Keratinocyte (primary cell): ENCODE data around the gene HDGFL2. TPM values are rescaled to one million over a fixed set of nuclear protein-coding genes. Genes with fewer than 3 reads are reported as not detected.

Source experiments
- DNase-seq: peaks from one replicate; pipeline ENCODE4 v3.0.0-alpha.2; 2011; ENCODE audit warnings: low read depth, missing footprints, low spot score
- FAIRE-seq: peaks from 2 replicates; lab custom pipeline; 2011; peaks lifted over from hg19 to GRCh38; lab: Jason Lieb, UNC
- H2AFZ ChIP-seq: 2 replicates; pipeline ENCODE4 v1.6.0; 2012; ENCODE audit warnings: low read length, control low read depth, inconsistent platforms; ENCODE audit not compliant: control insufficient read depth
- H3K27ac ChIP-seq: 2 replicates; pipeline ENCODE4 v1.5.1; 2011; ENCODE audit warnings: low read length; ENCODE audit not compliant: control insufficient read depth, insufficient read depth
- H3K27me3 ChIP-seq: 3 replicates; pipeline ENCODE4 v1.6.0; 2011; ENCODE audit warnings: low read length; ENCODE audit not compliant: control insufficient read depth, insufficient read depth; ENCODE audit errors: extremely low read depth
- H3K36me3 ChIP-seq, 2 experiments: 2 replicates in 1 of 2; 3 replicates in 1 of 2; pipeline ENCODE4 v1.5.1; 2011; ENCODE audit warnings: low read length in 2 of 2, mild to moderate bottlenecking in 1 of 2; ENCODE audit not compliant: control insufficient read depth in 2 of 2, insufficient read depth in 2 of 2; ENCODE audit errors: extremely low read depth in 1 of 2
- H3K4me1 ChIP-seq: 3 replicates; pipeline ENCODE4 v1.5.1; 2011; ENCODE audit warnings: low read length; ENCODE audit not compliant: control insufficient read depth, insufficient read depth; ENCODE audit errors: extremely low read depth
- H3K4me2 ChIP-seq: 3 replicates; pipeline ENCODE4 v1.6.0; 2011; ENCODE audit warnings: low read depth, low read length; ENCODE audit not compliant: control insufficient read depth, insufficient read depth; ENCODE audit errors: extremely low read depth
- H3K4me3 ChIP-seq, 3 experiments: fragments of 200-600 bp in 1 of 3; sonication (generic) in 1 of 3; 2 replicates in 2 of 3; 3 replicates in 1 of 3; pipeline ENCODE4 v1.5.1; 2011 to 2016; ENCODE audit warnings: low read length in 3 of 3, mild to moderate bottlenecking in 3 of 3, control low read depth in 2 of 3, inconsistent platforms in 1 of 3, low read depth in 1 of 3, mixed read lengths in 1 of 3, mixed run types in 1 of 3, moderate library complexity in 1 of 3; ENCODE audit not compliant: control insufficient read depth in 2 of 3, insufficient read depth in 2 of 3; ENCODE audit errors: extremely low read depth in 1 of 3
- H3K79me2 ChIP-seq: 2 replicates; pipeline ENCODE4 v1.6.0; 2012; ENCODE audit warnings: low read length; ENCODE audit not compliant: control insufficient read depth, insufficient read depth
- H3K9ac ChIP-seq: 3 replicates; pipeline ENCODE4 v1.6.0; 2011; ENCODE audit warnings: low read length; ENCODE audit not compliant: control insufficient read depth, insufficient read depth; ENCODE audit errors: extremely low read depth
- H3K9me1 ChIP-seq: 3 replicates; pipeline ENCODE4 v1.6.0; 2011; ENCODE audit warnings: low read length; ENCODE audit not compliant: control insufficient read depth, insufficient read depth; ENCODE audit errors: extremely low read depth
- H3K9me3 ChIP-seq: 2 replicates; pipeline ENCODE4 v1.5.1; 2012; ENCODE audit warnings: low read depth, low read length; ENCODE audit not compliant: control insufficient read depth
- H4K20me1 ChIP-seq: 3 replicates; pipeline ENCODE4 v1.6.0; 2011; ENCODE audit warnings: low read length; ENCODE audit not compliant: control insufficient read depth, insufficient read depth; ENCODE audit errors: extremely low read depth
- CTCF ChIP-seq, 3 experiments: IDR thresholded peaks in 1 of 3; conservative IDR thresholded peaks in 1 of 3; optimal IDR thresholded peaks in 1 of 3; 2 replicates in 2 of 3; 3 replicates in 1 of 3; pipeline versions ENCODE3 to v1.5.1; 2011; ENCODE audit warnings: low read length in 3 of 3, mild to moderate bottlenecking in 3 of 3, moderate library complexity in 2 of 3, control low read depth in 1 of 3, inconsistent platforms in 1 of 3; ENCODE audit not compliant: insufficient read depth in 2 of 3; ENCODE audit errors: extremely low read depth in 1 of 3
- EZH2 ChIP-seq: IDR thresholded peaks from one replicate; pipeline ENCODE4 v1.6.1; 2012; ENCODE audit warnings: inconsistent platforms, mild to moderate bottlenecking, low read length, moderate library complexity
- dilution Hi-C: fragments of 300-500 bp; cut with MboI; formaldehyde crosslinking; loops from one replicate; pipeline ENCODE4 v1.7.0; 2020; ENCODE audit warnings: low sequenced_read_pairs; ENCODE audit not compliant: extremely low pct_ligation_motif_present
- polyA plus RNA-seq, 5 experiments: library from polyadenylated mRNA; depleted of rRNA in 3 of 5; stranded (reverse) in 3 of 5; stranded (forward) in 1 of 5; unstranded in 1 of 5; fragments of >200 nt; gene quantifications; 1 replicate in 1 of 5; 2 replicates in 3 of 5; 3 replicates in 1 of 5; pipeline versions ENCODE4 v1.2.1 to v1.2.3, GENCODE V29; 2011 to 2012; ENCODE audit warnings: missing spikeins in 2 of 5, low read depth in 1 of 5, low replicate concordance in 1 of 5

The HDGFL2 gene
- polyA plus RNA-seq, 1 donor (not counting 4 experiments of a cell fraction or from before 2014, with no cell fraction given), result 19.5 TPM

GRCh38 chr19:4499318-4499717, 27.2 kb downstream of the HDGFL2 start:
- Histone ChIP-seq H3K9ac (no peak overlapping the region), H3K27me3 (no peaks in the 10 kb centered on the region), H4K20me1 (no peaks in the 10 kb centered on the region), H3K36me3 (peaks cover 15 to 18% of the 10 kb centered on the region in 2 experiments), H3K9me3 (no peaks in the 10 kb centered on the region), H3K4me1 (no peaks in the 10 kb centered on the region), H3K4me3 (no peak overlapping the region), H3K27ac (no peak overlapping the region), H3K4me2 (no peak overlapping the region), H2AFZ (no peak overlapping the region), H3K9me1 (no peaks in the 10 kb centered on the region), H3K79me2 (no peaks in the 10 kb centered on the region)
- FAIRE-seq (no peak), DNase-seq (no peak)
- TF ChIP-seq CTCF (optimal IDR thresholded peaks at IDR 0.05 in 1 of 3, IDR thresholded peaks at IDR 0.05 in 1 of 3, conservative IDR thresholded peaks at IDR 0.05 in 1 of 3; ENCODE audit: extremely low read depth in 1 of 3, insufficient read depth in 2 of 3, low read length in 3 of 3) (no peak), EZH2 (no peak)
- dilution Hi-C loops, result no loop called here

- H3K27me3 ChIP-seq, result no peaks in the 10 kb centered on the region
- no peaks in the 10 kb centered on the region for H3K4me1 ChIP-seq
- no peak overlapping the region for H3K9ac ChIP-seq
- peaks cover 18 to 19% of the 10 kb centered on the region in 2 experiments for H3K36me3 ChIP-seq
- TF ChIP-seq EZH2 (no peak), CTCF (optimal IDR thresholded peaks at IDR 0.05 in 1 of 3, IDR thresholded peaks at IDR 0.05 in 1 of 3, conservative IDR thresholded peaks at IDR 0.05 in 1 of 3; ENCODE audit: extremely low read depth in 1 of 3, insufficient read depth in 2 of 3, low read length in 3 of 3) (no peak)
- no peaks in the 10 kb centered on the region for H3K9me3 ChIP-seq
- H3K4me2 ChIP-seq, result no peak overlapping the region
- no peak overlapping the region for H3K4me3 ChIP-seq
- no peaks in the 10 kb centered on the region for H3K79me2 ChIP-seq
- DNase-seq (no peak), FAIRE-seq (no peak)
- no peaks in the 10 kb centered on the region for H4K20me1 ChIP-seq
- dilution Hi-C loops, result no loop called here
- H3K9me1 ChIP-seq, result no peaks in the 10 kb centered on the region
- H2AFZ ChIP-seq, result no peak overlapping the region
- no peak overlapping the region for H3K27ac ChIP-seq
Measured at GRCh38 chr19:4499855-4500254, 27.8 kb downstream of the HDGFL2 start.
